Mesenchymal stem cell (in vitro differentiated cells and primary cell): ENCODE measurements around the gene DENND2C.
A peak's percentile ranks its signal among the peaks of the same experiment; 100 is the strongest.

Source experiments
- DNase-seq: peaks from one replicate; pipeline ENCODE4 v3.0.0-alpha.2; 2013
- H2AFZ ChIP-seq: one replicate; pipeline ENCODE4 v1.6.1; 2013; ENCODE audit warnings: low read depth, mild to moderate bottlenecking, control low read depth, inconsistent platforms, low read length, moderate library complexity
- H2AK5ac ChIP-seq: 2 replicates; pipeline ENCODE4 v1.6.1; 2013; ENCODE audit warnings: low read length, moderate library complexity, mild to moderate bottlenecking, inconsistent platforms; ENCODE audit not compliant: severe bottlenecking
- H2BK120ac ChIP-seq: one replicate; pipeline ENCODE4 v1.6.1; 2013; ENCODE audit warnings: low read depth, mild to moderate bottlenecking, inconsistent platforms, low read length, moderate library complexity
- H2BK12ac ChIP-seq, 2 experiments: one replicate each; pipeline ENCODE4 v1.6.1; 2013; ENCODE audit warnings: inconsistent platforms in 2 of 2, low read length in 2 of 2, mild to moderate bottlenecking in 2 of 2, moderate library complexity in 2 of 2, control low read depth in 1 of 2
- H2BK15ac ChIP-seq: one replicate; pipeline ENCODE4 v1.6.1; 2013; ENCODE audit warnings: mild to moderate bottlenecking, low read depth, inconsistent platforms; ENCODE audit not compliant: poor library complexity, severe bottlenecking
- H2BK5ac ChIP-seq: 2 replicates; pipeline ENCODE4 v1.6.1; 2013; ENCODE audit warnings: low read depth, mild to moderate bottlenecking, low read length, control low read depth, inconsistent platforms; ENCODE audit not compliant: poor library complexity, severe bottlenecking
- H3K14ac ChIP-seq, 2 experiments: one replicate each; pipeline ENCODE4 v1.6.1; 2013; ENCODE audit warnings: inconsistent platforms in 2 of 2, low read length in 2 of 2, control low read depth in 1 of 2, mild to moderate bottlenecking in 1 of 2, moderate library complexity in 1 of 2
- H3K18ac ChIP-seq, 2 experiments: one replicate each; pipeline ENCODE4 v1.6.1; 2013; ENCODE audit warnings: inconsistent platforms in 2 of 2, low read length in 2 of 2, control low read depth in 1 of 2, low read depth in 1 of 2, mild to moderate bottlenecking in 1 of 2
- H3K23ac ChIP-seq, 2 experiments: one replicate each; pipeline ENCODE4 v1.6.1; 2013; ENCODE audit warnings: inconsistent platforms in 2 of 2, low read length in 2 of 2, mild to moderate bottlenecking in 2 of 2, moderate library complexity in 2 of 2, control low read depth in 1 of 2
- H3K27ac ChIP-seq: 2 replicates; pipeline ENCODE4 v1.5.1; 2013; ENCODE audit warnings: mild to moderate bottlenecking, moderate library complexity, low read length, control low read depth, inconsistent platforms; ENCODE audit not compliant: poor library complexity, severe bottlenecking
- H3K27me3 ChIP-seq, 2 experiments: 2 replicates each; pipeline versions ENCODE4 v1.6.1 to v1.7.0; 2013; ENCODE audit warnings: low read length in 2 of 2, mild to moderate bottlenecking in 2 of 2, moderate library complexity in 2 of 2, control low read depth in 1 of 2, inconsistent platforms in 1 of 2; ENCODE audit not compliant: control insufficient read depth in 1 of 2, insufficient read depth in 1 of 2
- H3K36me3 ChIP-seq, 2 experiments: 2 replicates each; pipeline versions ENCODE4 v1.6.1 to v1.7.0; 2013; ENCODE audit warnings: low read length in 2 of 2, control low read depth in 1 of 2, inconsistent platforms in 1 of 2, low read depth in 1 of 2, mild to moderate bottlenecking in 1 of 2; ENCODE audit not compliant: insufficient read depth in 2 of 2, control insufficient read depth in 1 of 2
- H3K4ac ChIP-seq, 2 experiments: one replicate each; pipeline ENCODE4 v1.6.1; 2013; ENCODE audit warnings: inconsistent platforms in 2 of 2, low read length in 2 of 2, mild to moderate bottlenecking in 2 of 2, moderate library complexity in 2 of 2, control low read depth in 1 of 2, low read depth in 1 of 2
- H3K4me1 ChIP-seq: 2 replicates; pipeline ENCODE4 v1.6.1; 2013; ENCODE audit warnings: low read depth, low read length, control low read depth; ENCODE audit not compliant: control insufficient read depth, insufficient read depth
- H3K4me2 ChIP-seq: 2 replicates; pipeline ENCODE4 v1.6.1; 2013; ENCODE audit warnings: low read length, mild to moderate bottlenecking, inconsistent platforms; ENCODE audit not compliant: poor library complexity, severe bottlenecking
- H3K4me3 ChIP-seq, 2 experiments: 2 replicates each; pipeline versions ENCODE4 v1.5.1 to v1.7.0; 2013; ENCODE audit warnings: low read length in 2 of 2, mild to moderate bottlenecking in 2 of 2, control low read depth in 1 of 2, low read depth in 1 of 2; ENCODE audit not compliant: insufficient read depth in 1 of 2
- H3K79me1 ChIP-seq: replicated peaks from 2 replicates; pipeline ENCODE4 v1.6.1; 2013; ENCODE audit warnings: mild to moderate bottlenecking, control low read depth, low read length, inconsistent platforms; ENCODE audit not compliant: poor library complexity, severe bottlenecking
- H3K9ac ChIP-seq: 2 replicates; pipeline ENCODE4 v1.7.0; 2013; ENCODE audit warnings: mild to moderate bottlenecking, low read length, moderate library complexity
- H3K9me3 ChIP-seq: 2 replicates; pipeline ENCODE4 v1.7.0; 2013; ENCODE audit warnings: mild to moderate bottlenecking, low read length; ENCODE audit not compliant: control insufficient read depth
- H4K8ac ChIP-seq: one replicate; pipeline ENCODE4 v1.6.1; 2013; ENCODE audit warnings: inconsistent platforms, mild to moderate bottlenecking, low read length, moderate library complexity
- H4K91ac ChIP-seq: one replicate; pipeline ENCODE4 v1.6.1; 2013; ENCODE audit warnings: mild to moderate bottlenecking, low read length, inconsistent platforms
- WGBS: methylation state at CpG from one replicate; pipeline ENCODE4 v1.1.7; 2013; ENCODE audit warnings: mixed read lengths; 5-methylcytosine and 5-hydroxymethylcytosine counted together

Gene DENND2C

GRCh38 chr1:114561333-114561732, 108.5 kb downstream of the DENND2C start:
- no peaks in the 10 kb centered on the region for H3K79me1 ChIP-seq
- no peak overlapping the region for H2AFZ ChIP-seq
- H3K9ac ChIP-seq = no peak overlapping the region
- no peak overlapping the region for H2AK5ac ChIP-seq
- no peak overlapping the region for H3K14ac ChIP-seq
- H3K36me3 ChIP-seq = peaks cover 10 to 21% of the 10 kb centered on the region in 2 experiments
- no peak overlapping the region for H2BK120ac ChIP-seq
- H3K18ac ChIP-seq = no peak overlapping the region
- H3K9me3 ChIP-seq = no peaks in the 10 kb centered on the region
- no peak overlapping the region for H2BK15ac ChIP-seq
- no peak overlapping the region for H3K4ac ChIP-seq
- H3K27me3 ChIP-seq = no peaks in the 10 kb centered on the region
- H3K4me1 ChIP-seq = no peaks in the 10 kb centered on the region
- H4K91ac ChIP-seq = no peak overlapping the region
- no peak overlapping the region for H3K4me2 ChIP-seq
- H2BK12ac ChIP-seq = no peak overlapping the region
- no peak overlapping the region for H2BK5ac ChIP-seq
- no peak overlapping the region for H3K27ac ChIP-seq
- H4K8ac ChIP-seq = no peak overlapping the region
- no peak for DNase-seq
- WGBS = 100% methylated on average over 1 of the region's 1 CpG
- no peak overlapping the region for H3K23ac ChIP-seq
- no peak overlapping the region for H3K4me3 ChIP-seq

- H3K14ac ChIP-seq = no peak overlapping the region
- 96% methylated on average over 2 of the region's 3 CpGs for WGBS
- H3K9me3 ChIP-seq = no peaks in the 10 kb centered on the region
- H2BK12ac ChIP-seq = no peak overlapping the region
- no peak overlapping the region for H2AK5ac ChIP-seq
- H3K4me2 ChIP-seq = no peak overlapping the region
- no peaks in the 10 kb centered on the region for H3K4me1 ChIP-seq
- H3K4me3 ChIP-seq = no peak overlapping the region
- no peak overlapping the region for H2BK15ac ChIP-seq
- H3K23ac ChIP-seq = no peak overlapping the region
- H3K18ac ChIP-seq = no peak overlapping the region
- H3K27ac ChIP-seq = no peak overlapping the region
- no peak overlapping the region for H2AFZ ChIP-seq
- H4K8ac ChIP-seq = no peak overlapping the region
- no peaks in the 10 kb centered on the region for H3K79me1 ChIP-seq
- H2BK5ac ChIP-seq = no peak overlapping the region
- no peaks in the 10 kb centered on the region for H3K27me3 ChIP-seq
- no peak for DNase-seq
- H2BK120ac ChIP-seq = no peak overlapping the region
- H3K9ac ChIP-seq = no peak overlapping the region
- H3K36me3 ChIP-seq = peaks cover 0 to 1% of the 10 kb centered on the region in 2 experiments
- no peak overlapping the region for H3K4ac ChIP-seq
- H4K91ac ChIP-seq = no peak overlapping the region
Observed at GRCh38 chr1:114559356-114559755, 110.5 kb downstream of the DENND2C start.

- DNase-seq = peak; percentile 4
- Histone ChIP-seq H2AK5ac (no peak overlapping the region), H4K91ac (no peak overlapping the region), H3K14ac (no peak overlapping the region), H3K27ac (no peak overlapping the region), H3K9ac (no peak overlapping the region), H3K4ac (no peak overlapping the region), H3K9me3 (no peaks in the 10 kb centered on the region), H2BK12ac (no peak overlapping the region), H3K18ac (no peak overlapping the region), H2BK5ac (no peak overlapping the region), H3K27me3 (no peaks in the 10 kb centered on the region), H2AFZ (no peak overlapping the region), H3K4me3 (no peak overlapping the region), H2BK15ac (no peak overlapping the region), H2BK120ac (no peak overlapping the region), H3K36me3 (no peaks in the 10 kb centered on the region), H3K4me2 (no peak overlapping the region), H3K79me1 (no peaks in the 10 kb centered on the region), H4K8ac (no peak overlapping the region), H3K4me1 (no peaks in the 10 kb centered on the region), H3K23ac (no peak overlapping the region)
- WGBS = no CpG with 5 or more reads among the region's 1 CpG
Observed at GRCh38 chr1:114558544-114558943, 111.3 kb downstream of the DENND2C start.

DNA sequence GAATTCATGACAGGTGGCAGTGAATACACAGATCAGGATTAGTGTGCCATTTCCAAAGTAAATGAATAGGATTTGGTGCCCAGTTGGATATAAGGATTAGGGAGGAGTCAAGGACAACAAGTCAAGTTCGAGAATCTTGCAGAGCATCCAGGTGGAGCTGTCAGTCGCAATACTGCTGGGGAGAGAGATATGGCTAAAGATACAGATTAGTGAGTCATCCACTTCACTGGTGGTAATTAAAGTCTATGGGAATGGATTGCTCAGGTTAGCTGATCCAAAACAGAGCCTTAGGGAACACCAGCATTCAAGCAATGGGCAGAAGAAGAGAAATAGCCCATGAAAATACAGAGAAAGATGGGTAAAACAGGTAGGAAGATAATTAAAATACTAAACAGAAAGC, 115.3 kb downstream of the DENND2C start:
- no peaks in the 10 kb centered on the region for H3K79me1 ChIP-seq
- H3K23ac ChIP-seq = no peak overlapping the region
- no peak overlapping the region for H2BK5ac ChIP-seq
- no peak overlapping the region for H2BK15ac ChIP-seq
- no peak overlapping the region for H2BK12ac ChIP-seq
- no peaks in the 10 kb centered on the region for H3K36me3 ChIP-seq
- H3K9me3 ChIP-seq = no peaks in the 10 kb centered on the region
- H3K18ac ChIP-seq = no peak overlapping the region
- no peak overlapping the region for H2AK5ac ChIP-seq
- no peak for DNase-seq
- H2BK120ac ChIP-seq = no peak overlapping the region
- 90% methylated on average over 2 of the region's 2 CpGs for WGBS
- H3K9ac ChIP-seq = no peak overlapping the region
- H3K4me3 ChIP-seq = no peak overlapping the region
- no peak overlapping the region for H3K27ac ChIP-seq
- H3K4ac ChIP-seq = no peak overlapping the region
- no peak overlapping the region for H3K14ac ChIP-seq
- no peak overlapping the region for H3K4me2 ChIP-seq
- no peak overlapping the region for H4K91ac ChIP-seq
- no peak overlapping the region for H4K8ac ChIP-seq
- H3K4me1 ChIP-seq = no peaks in the 10 kb centered on the region
- H3K27me3 ChIP-seq = no peaks in the 10 kb centered on the region
- no peak overlapping the region for H2AFZ ChIP-seq
